HG03439 (cell line): ENCODE results near the gene ELK1.
"Not testable (repeated sequence)": the region's sequence is repeated elsewhere in the genome, so short reads cannot be mapped to it uniquely, and the experiment has no call there.

Experiments used
- ATAC-seq: cut with Tn5 transposase; IDR thresholded peaks from one replicate; pipeline ENCODE4 v1.9.1; 2021; ENCODE audit warnings: mild to moderate bottlenecking, moderate library complexity; ENCODE audit not compliant: unreplicated experiment

ELK1 gene

GRCh38 chrX:47650164-47651042 is at the start of gene ELK1:
TSS of gene ELK1 (minus strand) at chrX:47650563. CDS start at chrX:47641441, 9,122 bp downstream.
- peak; percentile 93 for ATAC-seq

GRCh38 chrX:47697181-47697580 is 46.8 kb upstream of the ELK1 start:
- no peak for ATAC-seq

- ATAC-seq: no peak
Measured at GRCh38 chrX:47690175-47690574, 39.8 kb upstream of the ELK1 start.

- ATAC-seq: no peak
Measured at GRCh38 chrX:47687263-47687662, 36.9 kb upstream of the ELK1 start.

- ATAC-seq: no peak
Measured at GRCh38 chrX:47683829-47684205, 33.5 kb upstream of the ELK1 start.

- no peak for ATAC-seq
Measured at GRCh38 chrX:47683184-47683828, 32.9 kb upstream of the ELK1 start.

GRCh38 chrX:47675959-47676859 is 25.8 kb upstream of the ELK1 start:
- not testable (repeated sequence) for ATAC-seq

- ATAC-seq: no peak
Measured at GRCh38 chrX:47674776-47675175, 24.4 kb upstream of the ELK1 start.

GRCh38 chrX:47665797-47666196 is 15.4 kb upstream of the ELK1 start:
- not testable (repeated sequence) for ATAC-seq

GRCh38 chrX:47664737-47665136 is 14.4 kb upstream of the ELK1 start:
- no peak for ATAC-seq

- ATAC-seq: no peak
Measured at GRCh38 chrX:47662144-47662657, 11.8 kb upstream of the ELK1 start.

GRCh38 chrX:47661539-47661938 is 11.2 kb upstream of the ELK1 start:
- no peak for ATAC-seq

GRCh38 chrX:47659421-47659726 is 9.0 kb upstream of the ELK1 start:
- ATAC-seq: no peak

- ATAC-seq: peak; percentile 83
Measured at GRCh38 chrX:47658684-47659420, 8.5 kb upstream of the ELK1 start, which contains the start of gene UXT. TSS of gene UXT (minus strand) at chrX:47659180. CDS start at chrX:47658927, 253 bp downstream.

- no peak for ATAC-seq
Measured at GRCh38 chrX:47658301-47658683, 7.9 kb upstream of the ELK1 start.

- ATAC-seq: no peak
Measured at GRCh38 chrX:47651043-47651905, 911 bp upstream of the ELK1 start.

- no peak for ATAC-seq
Measured at GRCh38 chrX:47649781-47650163, 591 bp downstream of the ELK1 start.

GRCh38 chrX:47649271-47649670 is 1.1 kb downstream of the ELK1 start:
- no peak for ATAC-seq

GRCh38 chrX:47648376-47648775 is 2.0 kb downstream of the ELK1 start:
- no peak for ATAC-seq

- ATAC-seq: no peak
Measured at GRCh38 chrX:47646636-47647035, 3.7 kb downstream of the ELK1 start.
